ENCODE results near the gene ZBED1. TPM values are rescaled to one million over a fixed set of nuclear protein-coding genes. Genes with fewer than 3 reads are reported as not detected.
A peak's percentile ranks its signal among the peaks of the same experiment; 100 is the strongest.
"Not testable (repeated sequence)": the region's sequence is repeated elsewhere in the genome, so short reads cannot be mapped to it uniquely, and the experiment has no call there.

The ZBED1 gene
- 10 to 100 TPM; 41.5 to 56.3 TPM for total RNA-seq
- long read RNA-seq, full-length matches to known transcripts: 53 of 55 reads
- long read RNA-seq, partial matches to known transcripts: 0 of 55 reads
- long read RNA-seq, other reads (novel, unspliced or antisense): 2 of 55 reads

DNA sequence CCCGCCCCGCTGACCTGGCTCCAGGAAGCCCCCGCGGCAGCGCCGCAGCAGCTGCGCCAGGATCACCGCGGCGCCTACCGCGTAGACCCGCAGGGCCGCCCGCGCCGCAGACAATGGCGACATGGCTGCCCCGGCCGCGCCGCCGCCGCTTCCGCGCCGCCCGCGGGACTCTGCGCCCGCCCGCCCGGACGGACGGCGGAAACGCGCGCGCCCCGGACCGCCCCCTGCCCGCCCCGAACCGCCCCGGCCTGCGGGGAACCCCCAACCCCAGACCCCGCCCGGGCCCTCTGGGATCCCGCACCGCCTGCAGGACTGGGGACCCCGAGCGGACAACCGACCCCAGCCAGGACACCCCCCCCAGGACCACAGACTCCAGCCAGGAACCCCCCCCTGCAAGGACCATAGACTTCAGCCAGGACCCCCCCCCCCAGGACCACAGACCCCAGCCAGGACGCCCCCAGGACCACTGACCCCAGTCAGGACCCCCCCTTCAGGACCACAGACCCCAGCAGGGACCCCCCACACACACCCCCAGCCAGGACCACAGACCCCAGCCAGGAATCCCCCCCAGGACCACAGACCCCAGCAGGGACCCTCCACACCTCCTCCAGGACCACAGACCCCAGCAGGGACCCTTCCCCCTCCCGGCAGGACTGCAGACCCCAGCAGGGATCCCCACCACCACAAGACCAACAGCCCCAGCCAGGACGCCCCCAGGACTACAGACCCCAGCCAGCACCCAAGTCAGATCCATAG lies at the start of gene ZBED1, which contains the start of gene DHRSX:
ZBED1 (minus strand) TSS at position 174 of the 756 bp plus-strand sequence. CDS start 10,257 bp downstream, outside the sequence.
DHRSX (minus strand) TSS at position 174 of the 756 bp plus-strand sequence; CDS start at position 123, 51 bp downstream.
- ATAC-seq (peak; percentile 43), DNase-seq (peak; percentile 38 to 63)
- intact Hi-C loops (cut with DNase I, micrococcal nuclease): no loop called here

DNA sequence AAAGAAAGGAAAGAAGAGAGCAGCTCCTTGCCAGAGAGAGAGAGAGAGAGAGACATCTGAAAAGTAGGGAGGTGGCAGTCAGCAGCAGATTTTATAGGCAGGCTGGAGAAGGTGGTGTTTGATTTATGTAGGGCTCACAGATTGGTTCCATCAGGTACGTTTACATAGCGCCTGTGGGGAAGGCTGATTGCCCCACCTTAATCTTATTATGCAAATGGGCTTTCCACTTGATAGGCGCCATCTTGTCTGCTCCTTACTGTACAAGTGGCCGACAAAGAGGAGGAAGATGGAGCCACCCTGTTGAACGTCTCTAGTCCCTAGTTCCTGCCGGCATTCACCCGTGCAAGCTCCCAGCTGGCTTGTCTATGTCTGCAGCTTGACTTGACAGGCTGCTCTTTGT lies 49.1 kb upstream of the ZBED1 start:
- peak in 1 of 2 donors; percentile 4 for DNase-seq
- peak; percentile 95 for ATAC-seq
- intact Hi-C loops (cut with DNase I, micrococcal nuclease): no loop called here

DNA sequence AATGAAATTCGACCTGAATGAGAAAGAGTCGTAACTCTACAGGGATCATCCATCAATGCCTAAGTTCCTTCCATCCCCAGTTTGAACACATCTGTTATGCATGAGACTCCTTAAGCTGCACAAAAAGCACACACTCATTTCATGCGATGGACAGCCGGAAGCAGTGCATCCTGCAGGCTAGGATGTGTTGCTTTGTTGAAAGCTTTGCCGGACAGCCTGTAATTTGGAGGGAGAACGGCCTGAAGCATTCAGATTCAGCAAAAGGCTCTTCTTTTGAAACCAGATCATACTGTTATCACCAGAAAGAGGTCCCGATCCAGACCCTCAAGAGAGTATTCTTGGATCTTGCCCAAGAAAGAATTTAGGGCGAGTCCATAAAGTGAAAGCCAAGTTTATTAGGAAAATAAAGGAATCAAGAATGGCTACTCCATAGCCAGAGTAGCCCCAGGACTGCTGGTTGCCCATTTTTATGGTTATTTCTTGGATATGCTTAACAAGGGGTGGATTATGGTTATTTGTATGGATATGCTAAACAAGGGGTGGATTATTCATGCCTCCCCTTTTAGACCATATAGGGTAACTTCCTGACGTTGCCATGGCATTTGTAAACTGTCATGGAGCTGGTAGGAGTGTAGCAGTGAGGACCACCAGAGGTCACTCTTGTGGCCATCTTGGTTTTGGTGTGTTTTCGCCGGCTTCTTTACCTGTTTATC lies 48.1 kb upstream of the ZBED1 start:
- intact Hi-C loops (cut with DNase I, micrococcal nuclease): no loop called here
- ATAC-seq (no peak), DNase-seq (no peak)

DNA sequence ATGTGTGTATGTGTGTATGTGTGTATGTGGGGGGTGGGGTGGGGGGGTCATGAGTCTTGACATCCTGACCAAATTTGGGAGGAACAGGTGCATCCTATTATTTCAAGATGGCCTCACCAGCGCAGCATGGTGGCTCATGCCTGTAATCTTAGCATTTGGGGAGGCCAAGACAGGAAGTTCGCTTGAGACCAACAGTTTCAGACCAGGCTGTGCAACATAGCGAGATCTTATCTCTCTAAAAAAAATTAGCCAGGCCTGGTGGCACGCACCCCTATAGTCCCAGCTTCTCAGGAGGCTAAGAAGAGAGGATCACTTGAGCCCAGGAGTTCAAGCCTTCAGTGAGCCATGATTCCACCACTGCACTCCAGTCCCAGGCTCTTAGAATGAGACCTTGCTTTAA lies 47.0 kb upstream of the ZBED1 start:
- intact Hi-C loops (cut with DNase I, micrococcal nuclease): no loop called here
- no peak for DNase-seq
- no peak for ATAC-seq

DNA sequence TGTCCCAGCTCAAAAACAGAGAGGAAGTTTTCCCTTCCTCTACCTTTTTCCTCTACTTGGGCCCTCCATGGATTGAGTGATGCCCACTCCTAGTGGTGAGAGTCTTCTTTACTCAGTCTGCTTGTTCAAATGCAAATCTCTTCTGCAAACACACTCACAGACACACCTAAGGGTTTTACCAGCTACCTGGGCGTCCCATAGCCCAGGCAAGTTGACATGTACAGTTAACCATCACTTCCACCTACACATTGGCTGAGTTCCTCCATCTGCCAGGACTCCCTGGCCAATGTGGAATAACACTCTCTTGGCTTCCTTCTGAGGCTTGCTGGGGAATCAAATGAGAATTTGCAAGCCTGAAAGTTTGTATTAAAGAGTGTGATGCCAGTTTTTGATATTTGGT lies 45.7 kb upstream of the ZBED1 start:
- no peak for DNase-seq
- no peak for ATAC-seq
- intact Hi-C loops (cut with DNase I, micrococcal nuclease): no loop called here

DNA sequence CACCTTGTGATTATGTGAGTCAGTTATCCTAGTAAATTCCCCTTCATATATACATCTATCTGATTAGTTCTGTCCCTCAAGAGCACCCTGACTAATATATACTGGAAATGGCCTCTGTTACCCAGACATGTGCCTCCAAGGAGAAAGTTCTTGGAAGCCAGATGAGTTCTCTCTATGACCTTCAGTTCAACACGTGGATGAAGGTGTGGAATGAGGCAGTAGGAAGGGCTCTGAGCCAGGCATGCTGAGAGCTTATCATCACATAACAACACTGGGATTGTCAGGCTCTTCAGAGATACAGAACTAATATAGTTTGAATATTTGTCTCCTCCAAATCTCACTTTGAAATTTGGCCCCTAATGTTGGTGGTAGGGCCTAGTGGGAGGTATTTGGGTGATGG lies 44.4 kb upstream of the ZBED1 start:
- intact Hi-C loops (cut with DNase I, micrococcal nuclease): no loop called here
- DNase-seq: no peak
- no peak for ATAC-seq

DNA sequence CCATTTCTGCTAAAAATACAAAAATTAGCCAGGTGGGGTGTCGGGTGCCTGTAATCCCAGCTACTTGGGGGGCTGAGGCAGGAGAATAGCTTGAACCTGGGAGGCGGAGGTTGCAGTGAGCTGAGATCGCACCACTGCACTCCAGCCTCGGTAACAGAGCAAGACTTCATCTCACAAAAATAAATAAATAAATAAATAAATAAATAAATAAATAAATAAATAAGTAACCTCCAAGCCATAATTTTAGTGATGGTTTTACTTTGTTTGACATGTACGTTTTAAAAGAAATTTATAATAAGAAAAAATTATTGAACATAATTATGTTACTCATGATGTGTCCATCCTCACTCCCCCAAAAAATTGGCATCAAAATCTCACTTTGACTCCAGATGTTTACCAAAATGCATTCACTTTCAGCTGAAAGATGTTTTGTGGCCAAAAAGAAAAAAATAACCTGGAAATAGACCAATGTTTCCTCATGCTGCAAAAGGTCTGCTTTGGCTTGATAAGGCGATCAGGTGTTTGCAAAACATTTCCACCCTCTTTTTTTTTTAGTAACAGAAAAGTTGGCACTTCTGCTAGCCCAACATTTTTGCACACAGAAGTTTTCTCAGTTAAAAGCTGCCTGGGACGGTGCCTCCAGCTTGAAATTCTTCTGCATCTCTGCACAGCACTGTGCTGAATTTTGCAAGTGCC lies 42.2 kb upstream of the ZBED1 start:
- no peak for ATAC-seq
- intact Hi-C loops (cut with DNase I, micrococcal nuclease): no loop called here
- DNase-seq: no peak

DNA sequence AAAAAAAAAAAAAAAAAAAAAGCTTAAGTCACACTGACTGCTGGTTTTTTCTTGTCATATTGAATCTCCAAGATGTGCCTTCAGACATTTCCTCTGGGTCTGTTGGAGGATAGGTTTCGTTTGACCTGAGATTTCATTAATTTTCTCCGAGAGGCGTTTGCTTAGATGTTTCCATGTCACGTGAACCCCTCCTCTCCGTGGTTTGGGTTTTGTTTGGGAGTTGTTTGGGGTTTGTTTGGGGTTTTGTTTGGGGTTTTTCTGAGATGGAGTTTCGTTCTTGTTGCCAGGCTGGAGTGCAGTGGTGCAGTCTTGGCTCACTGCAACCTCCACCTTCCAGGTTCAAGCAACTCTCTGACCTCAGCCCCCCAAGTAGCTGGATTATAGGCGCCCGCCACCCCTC lies 40.8 kb upstream of the ZBED1 start:
- ATAC-seq: no peak
- no peak for DNase-seq
- intact Hi-C loops (cut with DNase I, micrococcal nuclease): no loop called here

DNA sequence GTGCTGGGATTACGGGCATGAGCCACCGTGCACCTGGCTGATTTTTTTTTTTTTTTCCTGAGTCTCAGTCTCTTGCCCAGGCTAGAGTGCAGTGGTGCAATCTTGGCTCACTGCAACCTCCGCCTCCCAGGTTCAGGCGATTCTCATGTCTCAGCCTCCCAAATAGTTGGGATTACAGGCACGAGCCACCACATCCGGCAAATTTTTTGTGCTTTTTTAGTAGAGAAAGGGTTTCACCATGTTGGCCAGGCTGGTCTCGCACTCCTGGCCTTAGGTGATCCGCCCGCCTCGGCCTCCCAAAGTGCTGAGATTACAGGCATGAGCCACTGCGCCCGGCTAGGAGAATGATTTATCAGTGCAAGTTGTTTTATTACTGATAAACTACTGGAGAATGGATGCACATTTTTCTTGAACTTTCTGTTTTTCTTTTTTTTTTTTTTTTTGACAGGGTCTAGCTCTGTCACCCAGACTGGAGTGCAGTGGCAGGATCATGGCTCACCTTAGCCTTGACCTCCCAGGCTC lies 39.7 kb upstream of the ZBED1 start:
- DNase-seq (no peak), ATAC-seq (no peak)
- intact Hi-C loops (cut with DNase I, micrococcal nuclease): no loop called here

DNA sequence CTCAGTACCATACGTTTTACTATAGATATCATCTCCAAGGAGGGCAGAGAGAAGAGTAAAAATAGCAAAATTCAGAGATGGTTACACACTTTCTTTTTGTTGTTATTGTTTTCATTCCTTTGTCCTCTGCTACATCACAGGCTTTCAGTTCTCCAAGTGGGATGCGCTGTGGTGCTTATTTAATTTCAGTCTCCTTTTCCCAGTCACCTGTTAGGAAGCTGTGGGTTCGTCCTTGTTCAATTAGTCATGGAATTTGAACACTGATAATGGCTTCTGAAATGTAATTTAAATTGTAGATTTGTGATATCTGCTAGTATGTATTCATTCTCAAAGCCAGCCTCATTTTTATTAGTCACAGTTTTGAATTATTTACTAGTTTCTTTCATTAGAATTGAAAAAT lies 38.8 kb upstream of the ZBED1 start:
- intact Hi-C loops (cut with DNase I, micrococcal nuclease): no loop called here
- DNase-seq (no peak), ATAC-seq (no peak)

DNA sequence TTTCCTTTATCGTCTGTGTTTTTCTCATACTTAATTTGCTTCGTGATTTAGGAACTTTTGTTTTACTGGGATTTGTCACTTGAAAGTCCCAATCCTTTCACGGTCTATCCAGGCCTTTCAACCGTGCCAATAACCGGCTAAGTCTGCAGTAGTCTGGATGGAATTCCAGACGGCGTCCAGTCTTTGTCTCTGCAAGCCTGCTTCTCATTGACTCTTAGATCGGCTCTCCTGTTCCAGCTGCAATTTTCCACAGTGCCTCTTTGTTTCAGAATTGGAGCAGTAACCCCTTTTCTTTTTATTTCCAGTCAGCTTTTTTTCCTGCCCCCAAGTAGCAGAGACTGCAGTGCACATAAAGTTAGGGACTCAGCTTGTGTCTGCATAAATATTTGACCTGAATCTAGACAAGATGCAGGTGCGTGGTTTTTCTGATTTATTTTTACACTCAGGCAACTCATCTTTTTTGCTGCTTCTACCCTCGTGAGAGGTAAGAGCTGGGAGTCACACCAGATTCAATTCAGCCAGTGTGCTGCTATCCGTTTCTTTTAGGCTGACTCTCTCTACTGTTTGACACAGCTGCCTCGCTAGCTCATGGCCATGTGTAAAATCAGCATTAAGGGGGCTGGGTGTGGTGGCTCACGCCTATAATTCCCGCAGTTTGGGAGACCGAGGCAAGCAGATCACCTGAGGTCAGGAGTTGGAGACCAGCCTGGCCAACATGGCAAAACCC lies 37.4 kb upstream of the ZBED1 start:
- DNase-seq (no peak), ATAC-seq (no peak)
- intact Hi-C loops (cut with DNase I, micrococcal nuclease): no loop called here

DNA sequence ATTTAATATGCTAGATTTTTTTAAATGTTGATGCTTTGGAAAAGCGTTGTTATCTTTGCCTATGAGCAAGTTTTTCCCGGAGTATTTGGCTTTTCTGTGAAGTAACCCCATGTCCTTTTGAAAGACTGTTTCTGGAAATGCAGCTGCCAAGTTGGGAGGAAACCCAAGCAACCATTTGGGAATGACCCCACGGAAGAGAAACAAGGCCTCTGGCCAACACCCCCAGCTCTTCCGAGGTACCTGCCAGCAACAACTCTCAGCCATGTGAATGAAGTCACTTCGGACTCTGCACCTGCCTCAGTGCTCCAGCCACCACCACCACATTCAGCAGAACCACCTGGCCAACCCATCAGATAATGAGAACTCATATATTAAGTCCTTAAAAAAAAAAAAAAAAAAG lies 36.2 kb upstream of the ZBED1 start:
- DNase-seq: no peak
- intact Hi-C loops (cut with DNase I, micrococcal nuclease): no loop called here
- ATAC-seq: no peak

DNA sequence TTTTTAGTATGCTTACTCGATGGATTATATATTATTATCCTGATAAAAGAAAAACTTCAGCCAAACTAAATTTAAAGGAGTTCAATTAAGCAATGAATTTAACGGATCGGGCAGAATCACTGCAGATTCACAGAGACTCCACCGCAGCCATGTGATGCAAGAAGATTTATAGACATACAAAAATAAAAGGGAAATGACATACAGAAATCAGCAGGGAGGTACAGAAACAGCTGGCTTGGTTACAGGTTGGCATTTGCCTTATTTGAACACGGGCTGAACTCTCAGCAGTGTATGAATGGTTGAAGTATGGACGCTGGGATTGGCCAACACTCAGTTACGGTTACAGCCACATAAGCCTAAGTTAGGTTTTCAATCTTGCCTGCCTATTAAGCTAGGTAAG lies 35.4 kb upstream of the ZBED1 start:
- intact Hi-C loops (cut with DNase I, micrococcal nuclease): no loop called here
- DNase-seq (no peak), ATAC-seq (no peak)

DNA sequence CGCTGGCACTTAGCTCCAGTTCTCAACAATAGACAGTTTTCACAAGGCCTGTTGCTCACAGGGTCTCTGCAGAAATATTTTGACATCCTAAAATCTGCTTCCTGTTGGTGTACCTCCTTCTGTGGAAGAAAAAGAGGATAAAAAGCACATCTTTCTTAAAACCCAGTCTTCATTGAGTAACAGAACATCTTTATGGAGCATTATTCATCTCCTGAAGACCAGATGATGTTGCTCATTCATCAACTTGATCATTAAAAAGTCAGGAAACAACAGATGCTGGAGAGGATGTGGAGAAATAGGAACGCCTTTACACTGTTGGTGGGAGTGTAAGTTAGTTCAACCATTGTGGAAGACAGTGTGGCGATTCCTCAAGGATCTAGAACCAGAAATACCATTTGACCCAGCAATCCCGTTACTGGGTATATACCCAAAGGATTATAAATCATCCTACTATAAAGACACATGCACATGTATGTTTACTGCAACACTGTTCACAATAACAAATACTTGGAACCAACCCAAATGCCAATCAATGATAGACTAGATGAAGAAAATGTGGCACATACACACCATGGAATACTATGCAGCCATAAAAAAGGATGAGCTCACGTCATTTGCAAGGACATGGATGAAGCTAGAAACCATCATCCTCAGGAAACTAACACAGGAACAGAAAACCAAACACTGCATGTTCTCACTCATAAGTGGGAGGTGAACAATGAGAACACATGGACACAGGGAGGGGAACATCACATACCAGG lies 33.7 kb upstream of the ZBED1 start:
- ATAC-seq; DNase-seq; intact Hi-C loops (cut with DNase I, micrococcal nuclease): not testable (repeated sequence)

DNA sequence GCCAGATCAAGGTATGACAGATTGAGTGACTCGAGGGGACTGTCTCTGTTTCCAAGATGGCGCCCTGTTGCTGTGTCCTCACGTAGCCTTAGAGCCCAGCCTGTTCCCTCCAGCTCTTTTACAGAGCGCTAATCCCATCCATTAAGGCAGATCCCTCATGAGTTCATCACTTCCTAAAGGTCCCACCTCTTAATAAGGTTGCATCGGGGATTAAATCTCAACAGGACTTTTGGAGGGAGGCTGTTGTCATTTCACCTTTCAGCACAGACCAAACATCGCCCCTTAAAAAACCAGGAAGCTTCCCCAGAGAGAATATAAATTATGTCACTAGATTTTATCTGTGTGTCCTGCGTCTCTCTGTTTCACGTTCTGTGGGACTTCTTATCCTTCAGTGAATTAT lies 32.6 kb upstream of the ZBED1 start:
- intact Hi-C loops (cut with DNase I, micrococcal nuclease): no loop called here
- DNase-seq (no peak), ATAC-seq (no peak)

DNA sequence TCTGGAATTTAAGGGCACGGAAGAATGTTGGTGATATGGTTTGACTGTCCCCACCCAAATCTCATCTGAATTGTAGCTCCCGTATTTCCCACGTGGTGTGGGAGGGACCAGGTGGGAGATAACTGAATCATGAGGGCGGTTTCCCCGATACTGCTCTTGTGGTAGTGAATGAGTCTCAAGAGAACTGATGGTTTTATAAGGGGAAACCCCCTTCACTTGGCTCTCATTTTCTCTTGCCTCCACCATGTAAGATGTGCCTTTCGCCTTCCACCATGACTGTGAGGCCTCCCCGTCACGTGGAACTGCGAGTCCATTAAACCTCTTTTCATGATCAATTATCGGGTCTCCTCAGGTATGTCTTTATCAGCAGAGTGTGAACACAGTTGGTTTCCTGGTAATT lies 25.6 kb upstream of the ZBED1 start:
- DNase-seq (no peak), ATAC-seq (no peak)
- intact Hi-C loops (cut with DNase I, micrococcal nuclease): no loop called here

DNA sequence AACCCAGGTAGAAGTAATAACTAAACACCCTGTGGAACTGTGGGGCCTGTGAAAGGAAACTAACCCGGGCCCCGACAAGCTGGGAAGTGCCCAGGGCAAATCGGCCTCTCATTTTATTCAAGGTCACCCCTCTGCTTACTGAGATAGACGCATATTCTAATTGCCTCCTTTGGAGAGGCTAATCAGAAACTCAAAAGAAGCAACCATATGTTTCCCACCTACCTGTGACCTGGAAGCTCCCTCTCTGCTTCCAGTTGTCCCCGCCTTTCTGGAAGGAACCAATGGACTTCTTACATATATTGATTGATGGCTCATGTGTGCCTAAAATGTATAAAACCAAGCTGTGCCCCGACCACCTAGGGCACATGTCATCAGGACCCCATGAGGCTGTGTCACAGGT lies 23.1 kb upstream of the ZBED1 start:
- intact Hi-C loops (cut with DNase I, micrococcal nuclease): no loop called here
- ATAC-seq (no peak), DNase-seq (no peak)

DNA sequence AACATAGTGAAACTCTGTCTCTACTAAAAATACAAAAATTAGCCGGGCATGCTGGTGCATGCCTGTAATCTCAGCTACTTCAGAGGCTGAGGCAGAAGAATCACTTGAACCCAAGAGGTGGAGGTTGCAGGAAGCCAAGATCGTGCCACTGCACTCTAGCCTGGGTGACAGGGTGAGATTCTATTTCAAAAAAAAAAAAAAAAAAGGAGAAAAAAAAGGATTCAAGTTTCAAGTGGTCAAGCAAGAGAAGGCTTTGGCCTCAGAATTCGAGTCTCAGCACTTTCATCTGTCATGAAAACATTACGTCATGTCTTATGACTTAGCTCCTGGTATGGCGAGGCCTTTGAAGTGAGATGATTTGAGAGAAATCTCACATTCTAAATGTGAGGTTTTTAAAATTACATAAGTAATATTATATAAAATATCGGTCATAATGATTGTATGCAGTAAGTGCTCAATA lies 21.2 kb upstream of the ZBED1 start:
- ATAC-seq (no peak), DNase-seq (no peak)
- intact Hi-C loops (cut with DNase I, micrococcal nuclease): no loop called here

Measured in left colon (tissue), 2 donors.